GM12878 (cell line): ENCODE results near the gene CHCHD6.

Experiments
- CEBPB ChIP-seq, 2 experiments: fragments of 150-350 bp in 1 of 2; IDR thresholded peaks; 2 replicates each; pipeline ENCODE4 v1.6.1; 2012 to 2014; ENCODE audit warnings: low read depth in 2 of 2, low read length in 2 of 2, borderline replicate concordance in 1 of 2, inconsistent platforms in 1 of 2
- CTCF ChIP-seq, 3 experiments: IDR thresholded peaks in 2 of 3; conservative IDR thresholded peaks in 1 of 3; 2 replicates each; pipeline ENCODE4 v1.5.1; 2011; ENCODE audit warnings: low read depth in 3 of 3, low read length in 3 of 3, mild to moderate bottlenecking in 3 of 3, control low read depth in 2 of 3, moderate library complexity in 2 of 3, inconsistent platforms in 1 of 3, mixed read lengths in 1 of 3; ENCODE audit not compliant: control insufficient read depth in 2 of 3, insufficient read depth in 1 of 3; ENCODE audit errors: extremely low read depth in 1 of 3
- ESRRA ChIP-seq: IDR thresholded peaks from 2 replicates; pipeline ENCODE4 v1.6.1; 2012; ENCODE audit warnings: mild to moderate bottlenecking, low read length, improper control_type of control experiment
- PBX3 ChIP-seq: IDR thresholded peaks from 2 replicates; pipeline ENCODE4 v1.6.1; 2011; ENCODE audit warnings: mild to moderate bottlenecking, low read depth, low read length, moderate library complexity; ENCODE audit not compliant: insufficient replicate concordance
- POLR2A ChIP-seq: IDR thresholded peaks from 2 replicates; pipeline ENCODE4 v1.6.1; 2011; ENCODE audit warnings: low read depth, mild to moderate bottlenecking, low read length
- POLR2AphosphoS5 ChIP-seq: IDR thresholded peaks from 2 replicates; pipeline ENCODE4 v1.6.1; 2011; ENCODE audit warnings: mild to moderate bottlenecking, low read length, inconsistent platforms
- REST ChIP-seq: IDR thresholded peaks from 2 replicates; pipeline ENCODE4 v1.6.1; 2012; ENCODE audit warnings: mild to moderate bottlenecking, low read depth, low read length

GRCh38 chr3:126713199-126713598 lies 9.2 kb downstream of the CHCHD6 start:
- TF ChIP-seq CTCF (IDR thresholded peaks at IDR 0.05 in 2 of 3, conservative IDR thresholded peaks at IDR 0.05 in 1 of 3; ENCODE audit: control insufficient read depth in 2 of 3, extremely low read depth in 1 of 3, insufficient read depth in 1 of 3, low read depth in 3 of 3, low read length in 3 of 3) (no peak), ESRRA (no peak), POLR2AphosphoS5 (no peak), CEBPB (IDR thresholded peaks at IDR 0.05; ENCODE audit: borderline replicate concordance in 1 of 2, low read depth in 2 of 2, low read length in 2 of 2) (no peak), PBX3 (no peak), REST (no peak), POLR2A (no peak)
